Tibial nerve (tissue), 4 donors: ENCODE results near the gene CUX1. TPM values are rescaled to one million over a fixed set of nuclear protein-coding genes. Genes with fewer than 3 reads are reported as not detected.

Experiments
- DNase-seq, 2 donors: peaks; one replicate each; pipeline ENCODE4 v3.0.0-alpha.2; 2019; ENCODE audit warnings: low spot score in 2 of 2
- H3K27ac ChIP-seq, 4 donors: fragments of 200-600 bp; sonication (generic) in 3 of 4; one replicate each; pipeline ENCODE4 v1.5.1; 2017 to 2019; ENCODE audit warnings: mild to moderate bottlenecking in 1 of 4
- H3K27me3 ChIP-seq, 2 donors: fragments of 200-600 bp; sonication (generic) in 1 of 2; one replicate each; pipeline versions ENCODE4 v1.5.1 to v1.6.0; 2017 to 2019
- H3K36me3 ChIP-seq, 3 donors: fragments of 200-600 bp; sonication (generic); one replicate each; pipeline ENCODE4 v1.5.1; 2018 to 2019
- H3K4me1 ChIP-seq, 4 donors: fragments of 200-600 bp; sonication (generic) in 3 of 4; one replicate each; pipeline ENCODE4 v1.5.1; 2017 to 2019
- H3K4me3 ChIP-seq, 4 donors: fragments of 200-600 bp; sonication (generic) in 3 of 4; one replicate each; pipeline ENCODE4 v1.5.1; 2017 to 2019; ENCODE audit warnings: mild to moderate bottlenecking in 1 of 4, moderate library complexity in 1 of 4
- H3K9me3 ChIP-seq, 4 donors: fragments of 200-600 bp; sonication (generic) in 3 of 4; one replicate each; pipeline ENCODE4 v1.5.1; 2017 to 2019
- EP300 ChIP-seq, 2 donors: sonication (generic); formaldehyde crosslinking; IDR thresholded peaks; one replicate each; pipeline ENCODE4 v1.6.1; 2017; ENCODE audit warnings: antibody characterized with exemption in 2 of 2, mild to moderate bottlenecking in 1 of 2
- POLR2A ChIP-seq, 2 donors: fragments of 450-650 bp; IDR thresholded peaks; one replicate each; pipeline ENCODE4 v1.6.1; 2017; ENCODE audit warnings: antibody characterized with exemption in 2 of 2, mild to moderate bottlenecking in 2 of 2, moderate library complexity in 2 of 2
- WGBS, 2 donors: methylation state at CpG; one replicate each; pipeline ENCODE4 v1.1.5; 2018; 5-methylcytosine and 5-hydroxymethylcytosine counted together
- total RNA-seq, 4 donors: library from RNA; depleted of rRNA; stranded (reverse); fragments of >200 nt; gene quantifications; one replicate each; pipeline ENCODE4 v1.1.0, GENCODE V29; 2016
- TF ChIP-seq, protein P1 (sequence below), 5 experiments: fragments of 200-600 bp in 3 of 5; fragments of 450-650 bp in 2 of 5; sonication (generic) in 3 of 5; IDR thresholded peaks; one replicate each; pipeline ENCODE4 v1.5.1; 2016 to 2019; ENCODE audit warnings: antibody characterized with exemption in 5 of 5, mild to moderate bottlenecking in 3 of 5, moderate library complexity in 2 of 5

CUX1 gene
- total RNA-seq, 4 donors from 2014 or later = 74.5 to 104 (median 84.3) TPM

- DNase-seq = no peak
- peaks cover 0 to 35% (median 4%) of the 10 kb centered on the region in 4 donors for H3K4me1 ChIP-seq
- TF ChIP-seq, protein P1, sequence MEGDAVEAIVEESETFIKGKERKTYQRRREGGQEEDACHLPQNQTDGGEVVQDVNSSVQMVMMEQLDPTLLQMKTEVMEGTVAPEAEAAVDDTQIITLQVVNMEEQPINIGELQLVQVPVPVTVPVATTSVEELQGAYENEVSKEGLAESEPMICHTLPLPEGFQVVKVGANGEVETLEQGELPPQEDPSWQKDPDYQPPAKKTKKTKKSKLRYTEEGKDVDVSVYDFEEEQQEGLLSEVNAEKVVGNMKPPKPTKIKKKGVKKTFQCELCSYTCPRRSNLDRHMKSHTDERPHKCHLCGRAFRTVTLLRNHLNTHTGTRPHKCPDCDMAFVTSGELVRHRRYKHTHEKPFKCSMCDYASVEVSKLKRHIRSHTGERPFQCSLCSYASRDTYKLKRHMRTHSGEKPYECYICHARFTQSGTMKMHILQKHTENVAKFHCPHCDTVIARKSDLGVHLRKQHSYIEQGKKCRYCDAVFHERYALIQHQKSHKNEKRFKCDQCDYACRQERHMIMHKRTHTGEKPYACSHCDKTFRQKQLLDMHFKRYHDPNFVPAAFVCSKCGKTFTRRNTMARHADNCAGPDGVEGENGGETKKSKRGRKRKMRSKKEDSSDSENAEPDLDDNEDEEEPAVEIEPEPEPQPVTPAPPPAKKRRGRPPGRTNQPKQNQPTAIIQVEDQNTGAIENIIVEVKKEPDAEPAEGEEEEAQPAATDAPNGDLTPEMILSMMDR (IDR thresholded peaks at IDR 0.05) = no peak
Measured at GRCh38 chr7:101944611-101945010, 127.2 kb downstream of the CUX1 start.

DNA sequence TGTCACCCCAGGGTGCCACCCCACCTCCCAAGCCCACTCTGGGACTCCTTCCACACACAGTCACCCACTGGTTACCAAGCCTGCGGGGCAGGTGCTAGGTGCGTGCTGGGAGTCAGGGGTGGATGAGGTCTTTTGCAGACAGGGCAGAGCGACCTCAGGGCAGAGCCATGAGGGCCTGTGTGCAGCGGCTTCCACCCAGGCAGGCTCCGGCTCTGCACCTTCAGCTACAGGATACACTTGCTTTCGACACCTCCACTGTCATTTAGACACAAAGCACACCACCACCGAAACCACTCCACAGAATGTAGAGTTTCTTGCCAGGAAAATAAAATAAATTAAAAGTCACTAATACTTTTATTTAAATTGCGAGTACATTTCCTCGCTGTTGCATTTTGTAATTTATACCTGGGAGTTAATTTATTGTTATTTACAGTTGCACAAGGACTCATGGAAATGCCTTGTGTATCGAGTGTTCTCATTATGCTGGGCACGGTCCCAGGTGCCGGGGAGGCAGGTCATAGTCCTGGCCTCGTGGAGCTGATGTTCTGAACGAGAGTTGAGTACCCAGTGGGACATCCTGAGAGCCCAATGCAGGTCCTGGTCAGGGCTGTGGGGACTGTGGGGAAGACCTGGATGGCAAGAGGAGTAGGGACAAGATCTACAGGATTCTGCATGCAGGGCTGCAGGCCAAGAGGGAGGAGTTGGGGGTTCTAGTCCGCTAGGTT, 127.8 kb downstream of the CUX1 start:
- no peak for DNase-seq
- TF ChIP-seq, protein P1 (IDR thresholded peaks at IDR 0.05) = no peak
- no peak for TF ChIP-seq EP300 (IDR thresholded peaks at IDR 0.05)
- TF ChIP-seq POLR2A (IDR thresholded peaks at IDR 0.05) = no peak
- Histone ChIP-seq H3K36me3 (no peaks in the 10 kb centered on the region), H3K27ac (no peak overlapping the region), H3K4me1 (peaks cover 0 to 35% (median 4%) of the 10 kb centered on the region in 4 donors), H3K27me3 (no peaks in the 10 kb centered on the region), H3K4me3 (no peak overlapping the region), H3K9me3 (no peaks in the 10 kb centered on the region)
- 94 to 95% methylated on average over 12 to 15 of the region's 15 CpGs for whole genome bisulfite sequencing, 2 donors

More at GRCh38 chr7:101944611-101945010, 127.2 kb downstream of the CUX1 start:
- WGBS, 2 donors = 93 to 97% methylated on average over 10 of the region's 10 CpGs
- H3K4me3 ChIP-seq = no peak overlapping the region
- H3K36me3 ChIP-seq = no peaks in the 10 kb centered on the region
- no peaks in the 10 kb centered on the region for H3K9me3 ChIP-seq
- no peak overlapping the region for H3K27ac ChIP-seq
- H3K27me3 ChIP-seq = no peaks in the 10 kb centered on the region

DNA sequence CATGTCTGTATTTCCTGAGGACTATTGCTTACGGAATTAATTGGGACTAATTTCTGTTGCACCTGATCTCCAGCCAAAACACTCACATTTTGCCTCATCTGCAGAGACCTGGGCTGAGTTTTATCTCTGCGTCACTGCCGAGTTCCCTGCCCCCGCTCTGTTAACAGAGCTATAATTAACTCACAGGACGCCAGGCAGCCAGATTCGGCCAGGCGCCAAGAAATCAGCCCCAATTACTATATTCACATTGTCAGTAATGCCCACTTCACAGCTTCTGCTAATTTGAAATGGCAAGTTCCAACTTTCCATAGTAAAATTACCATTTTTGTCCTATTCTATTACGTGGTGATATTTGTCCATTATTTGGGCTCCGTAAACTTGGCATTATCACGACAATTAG, 130.5 kb downstream of the CUX1 start:
- no peaks in the 10 kb centered on the region for H3K27me3 ChIP-seq
- TF ChIP-seq, protein P1 (IDR thresholded peaks at IDR 0.05) = no peak
- TF ChIP-seq POLR2A (IDR thresholded peaks at IDR 0.05) = no peak
- TF ChIP-seq EP300 (IDR thresholded peaks at IDR 0.05) = no peak
- H3K27ac ChIP-seq = peak overlapping the region in 1 of 4 donors; percentile 30
- peaks cover 0 to 8% (median 0%) of the 10 kb centered on the region in 3 donors for H3K36me3 ChIP-seq
- no peak for DNase-seq
- peaks cover 0 to 16% (median 2%) of the 10 kb centered on the region in 4 donors for H3K4me1 ChIP-seq
- 36 to 37% methylated on average over 10 of the region's 10 CpGs for WGBS, 2 donors
- H3K4me3 ChIP-seq = no peak overlapping the region
- no peaks in the 10 kb centered on the region for H3K9me3 ChIP-seq

- Histone ChIP-seq H3K27ac (peak overlapping the region in 1 of 4 donors; percentile 30), H3K4me1 (peaks cover 0 to 24% (median 4%) of the 10 kb centered on the region in 4 donors), H3K36me3 (peaks cover 0 to 8% (median 0%) of the 10 kb centered on the region in 3 donors), H3K27me3 (no peaks in the 10 kb centered on the region), H3K9me3 (no peaks in the 10 kb centered on the region), H3K4me3 (no peak overlapping the region)
- WGBS, 2 donors = 75 to 92% methylated on average over 4 of the region's 4 CpGs
- TF ChIP-seq, protein P1 (IDR thresholded peaks at IDR 0.05) = no peak
- TF ChIP-seq POLR2A (IDR thresholded peaks at IDR 0.05) (no peak), EP300 (IDR thresholded peaks at IDR 0.05) (no peak)
- DNase-seq = no peak
Measured at GRCh38 chr7:101948650-101949049, 131.2 kb downstream of the CUX1 start.

- TF ChIP-seq, protein P1 (IDR thresholded peaks at IDR 0.05) = no peak
- no peak for DNase-seq
- Histone ChIP-seq H3K27me3 (no peaks in the 10 kb centered on the region), H3K4me1 (peaks cover 0 to 29% (median 6%) of the 10 kb centered on the region in 4 donors), H3K4me3 (no peak overlapping the region), H3K27ac (no peak overlapping the region), H3K9me3 (no peaks in the 10 kb centered on the region), H3K36me3 (peaks cover 0 to 8% (median 0%) of the 10 kb centered on the region in 3 donors)
- WGBS, 2 donors = 83 to 84% methylated on average over 4 of the region's 4 CpGs
Measured at GRCh38 chr7:101950450-101951119, 133.2 kb downstream of the CUX1 start.
